ENCODE data around the gene CPA4.

- TF ChIP-seq CTCF (IDR thresholded peaks at IDR 0.05) (no peak), ZFX (IDR thresholded peaks at IDR 0.05; ENCODE audit: borderline replicate concordance) (no peak)
Measured at GRCh38 chr7:130364451-130364850, 71.5 kb downstream of the CPA4 start.

Measured in 22Rv1 (cell line).